HAP-1 (cell line): ENCODE results near the gene DCDC2B.
"Not testable (repeated sequence)": the region's sequence is repeated elsewhere in the genome, so short reads cannot be mapped to it uniquely, and the experiment has no call there.

Experiments
- DNase-seq, 2 experiments: peaks; one replicate each; pipeline ENCODE4 v3.0.0-alpha.2; 2016 to 2020; ENCODE audit warnings: low spot score in 2 of 2
- H3K27me3 ChIP-seq: fragments of 250-450 bp; sonication (Bioruptor Pico); 2 replicates; pipeline ENCODE4 v1.5.1; 2020; ENCODE audit warnings: low read depth, mild to moderate bottlenecking, moderate library complexity
- H3K36me3 ChIP-seq: fragments of 250-450 bp; sonication (Bioruptor Pico); replicated peaks from 2 replicates; pipeline ENCODE4 v1.5.1; 2020; ENCODE audit warnings: mild to moderate bottlenecking
- H3K4me1 ChIP-seq: fragments of 250-450 bp; sonication (Bioruptor Pico); 2 replicates; pipeline ENCODE4 v1.5.1; 2020; ENCODE audit warnings: mild to moderate bottlenecking
- H3K4me3 ChIP-seq: fragments of 250-450 bp; sonication (Bioruptor Pico); 2 replicates; pipeline ENCODE4 v1.5.1; 2020; ENCODE audit warnings: mild to moderate bottlenecking, moderate library complexity
- H3K9me3 ChIP-seq: fragments of 250-450 bp; sonication (Bioruptor Pico); 2 replicates; pipeline ENCODE4 v1.5.1; 2020; ENCODE audit warnings: mild to moderate bottlenecking, moderate library complexity
- in situ Hi-C: fragments of 300-500 bp; cut with MboI; formaldehyde crosslinking; loops from 3 replicates; pipeline ENCODE4 v1.14.3; 2020; ENCODE audit warnings: low sequenced_read_pairs, inconsistent platforms, mixed read lengths

Gene DCDC2B

GRCh38 chr1:32247983-32248889, 39.3 kb downstream of the DCDC2B start:
- peak; percentile 34 to 92 for DNase-seq
- no peaks in the 10 kb centered on the region for H3K36me3 ChIP-seq
- H3K27me3 ChIP-seq: no peaks in the 10 kb centered on the region
- H3K9me3 ChIP-seq: no peaks in the 10 kb centered on the region
- no peak overlapping the region for H3K4me3 ChIP-seq
- in situ Hi-C loops: no loop called here
- H3K4me1 ChIP-seq: no peaks in the 10 kb centered on the region

GRCh38 chr1:32249831-32250525, 41.1 kb downstream of the DCDC2B start:
- DNase-seq: no peak
- Histone ChIP-seq H3K27me3 (no peaks in the 10 kb centered on the region), H3K4me1 (no peaks in the 10 kb centered on the region), H3K4me3 (no peak overlapping the region), H3K9me3 (no peaks in the 10 kb centered on the region), H3K36me3 (no peaks in the 10 kb centered on the region)
- in situ Hi-C loops: no loop called here

GRCh38 chr1:32250893-32251716, 42.2 kb downstream of the DCDC2B start, which contains the start of gene LCK:
Gene LCK (plus strand): TSS chr1:32251265. CDS start chr1:32274330, 23,065 bp downstream.
- DNase-seq: no peak
- in situ Hi-C loops: no loop called here
- H3K4me3 ChIP-seq: no peak within 1 kb of the TSS
- H3K36me3 ChIP-seq: no peaks in the 10 kb centered on the region
- H3K9me3 ChIP-seq: no peaks in the 10 kb centered on the region
- no peaks in the 10 kb centered on the region for H3K27me3 ChIP-seq
- H3K4me1 ChIP-seq: no peaks in the 10 kb centered on the region

GRCh38 chr1:32255072-32256071, 46.5 kb downstream of the DCDC2B start:
- no peaks in the 10 kb centered on the region for H3K4me1 ChIP-seq
- H3K36me3 ChIP-seq: no peaks in the 10 kb centered on the region
- H3K4me3 ChIP-seq: no peak overlapping the region

GRCh38 chr1:32256473-32257226, 47.8 kb downstream of the DCDC2B start:
- Histone ChIP-seq H3K27me3 (no peaks in the 10 kb centered on the region), H3K36me3 (no peaks in the 10 kb centered on the region), H3K9me3 (no peaks in the 10 kb centered on the region), H3K4me3 (no peak overlapping the region), H3K4me1 (no peaks in the 10 kb centered on the region)
- DNase-seq: no peak
- in situ Hi-C loops: no loop called here

More at GRCh38 chr1:32255072-32256071, 46.5 kb downstream of the DCDC2B start:
- no peak for DNase-seq
- Histone ChIP-seq H3K27me3 (no peaks in the 10 kb centered on the region), H3K9me3 (no peaks in the 10 kb centered on the region)
- in situ Hi-C loops: no loop called here

GRCh38 chr1:32257227-32257508, 48.3 kb downstream of the DCDC2B start:
- H3K9me3 ChIP-seq: no peaks in the 10 kb centered on the region
- in situ Hi-C loops: no loop called here
- no peaks in the 10 kb centered on the region for H3K27me3 ChIP-seq
- H3K4me3 ChIP-seq: no peak overlapping the region
- no peak for DNase-seq
- no peaks in the 10 kb centered on the region for H3K4me1 ChIP-seq
- H3K36me3 ChIP-seq: no peaks in the 10 kb centered on the region

GRCh38 chr1:32263236-32263593, 54.3 kb downstream of the DCDC2B start:
- DNase-seq, H3K36me3 ChIP-seq, in situ Hi-C loops, H3K4me3 ChIP-seq, H3K4me1 ChIP-seq, H3K27me3 ChIP-seq, H3K9me3 ChIP-seq: not testable (repeated sequence)

- Histone ChIP-seq H3K4me1 (no peaks in the 10 kb centered on the region), H3K9me3 (no peaks in the 10 kb centered on the region), H3K36me3 (no peaks in the 10 kb centered on the region), H3K27me3 (no peaks in the 10 kb centered on the region), H3K4me3 (no peak overlapping the region)
- in situ Hi-C loops: no loop called here
- DNase-seq: no peak
Observed at GRCh38 chr1:32263744-32264143, 54.9 kb downstream of the DCDC2B start.
